GM13976 (cell line): ENCODE data around the gene IFNGR1.

Source experiments
- DNase-seq: peaks from one replicate; pipeline ENCODE4 v3.0.0; 2012; ENCODE audit warnings: low spot score
- CTCF ChIP-seq: IDR thresholded peaks from 2 replicates; pipeline ENCODE4 v1.5.1; 2012; ENCODE audit warnings: borderline replicate concordance, mild to moderate bottlenecking; ENCODE audit not compliant: insufficient read depth; ENCODE audit errors: extremely low read depth, missing control alignments, control extremely low read depth
- in situ Hi-C: fragments of 300-500 bp; cut with MboI; formaldehyde crosslinking; loops from one replicate; pipeline ENCODE4 v1.12.0; 2022; ENCODE audit warnings: low sequenced_read_pairs, mixed read lengths, inconsistent platforms; ENCODE audit not compliant: unreplicated experiment

IFNGR1 gene

GRCh38 chr6:137218917-137219663, at the start of gene IFNGR1:
Gene IFNGR1, minus strand, starts transcription at chr6:137219385. Its CDS starts 58 bp downstream, at chr6:137219327.
- in situ Hi-C loops = no loop called here
- peak; percentile 92 for DNase-seq
- TF ChIP-seq CTCF = no peak

- in situ Hi-C loops = no loop called here
- no peak for DNase-seq
- TF ChIP-seq CTCF = no peak
Measured at GRCh38 chr6:137268911-137269310, 49.7 kb upstream of the IFNGR1 start.

- in situ Hi-C loops = no loop called here
- TF ChIP-seq CTCF = no peak
- DNase-seq = no peak
Measured at GRCh38 chr6:137266309-137266586, 47.1 kb upstream of the IFNGR1 start.

- no peak for TF ChIP-seq CTCF
- DNase-seq = no peak
- in situ Hi-C loops = no loop called here
Measured at GRCh38 chr6:137265561-137266308, 46.5 kb upstream of the IFNGR1 start.

- no peak for TF ChIP-seq CTCF
- in situ Hi-C loops = no loop called here
- no peak for DNase-seq
Measured at GRCh38 chr6:137264311-137265075, 45.3 kb upstream of the IFNGR1 start.

GRCh38 chr6:137261761-137262160, 42.6 kb upstream of the IFNGR1 start:
- peak; percentile 38 for DNase-seq
- in situ Hi-C loops = no loop called here
- no peak for TF ChIP-seq CTCF
